GM19455 (cell line): ENCODE measurements around the gene NAV2.

Source experiments
- ATAC-seq: cut with Tn5 transposase; IDR thresholded peaks from one replicate; pipeline ENCODE4 v1.9.1; 2021; ENCODE audit not compliant: unreplicated experiment

NAV2 gene

GRCh38 chr11:19714387-19715363, 2.0 kb downstream of the NAV2 start:
- no peak for ATAC-seq

GRCh38 chr11:19715373-19715772, 2.7 kb downstream of the NAV2 start:
- no peak for ATAC-seq

DNA sequence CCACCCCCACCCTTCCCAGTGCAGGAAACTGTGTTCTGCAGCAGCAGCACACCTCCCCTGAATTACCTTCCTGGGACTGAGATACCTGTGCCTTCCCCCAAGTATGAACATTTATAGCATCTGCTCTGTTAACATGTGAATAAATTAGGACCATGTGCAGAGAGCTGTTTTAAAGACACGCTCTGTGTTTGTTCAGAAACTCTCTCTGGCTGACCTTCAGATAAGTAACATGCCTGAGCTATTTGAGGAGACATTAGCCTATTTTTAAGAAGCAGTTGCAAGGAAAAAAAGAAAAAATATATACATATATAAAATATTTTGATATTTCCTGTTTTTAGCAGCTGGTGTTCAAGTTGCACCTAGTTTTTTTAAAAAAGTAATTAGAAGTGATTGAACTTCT, 5.4 kb downstream of the NAV2 start:
- ATAC-seq = no peak

GRCh38 chr11:19718951-19719350, 6.3 kb downstream of the NAV2 start:
- ATAC-seq = no peak

DNA sequence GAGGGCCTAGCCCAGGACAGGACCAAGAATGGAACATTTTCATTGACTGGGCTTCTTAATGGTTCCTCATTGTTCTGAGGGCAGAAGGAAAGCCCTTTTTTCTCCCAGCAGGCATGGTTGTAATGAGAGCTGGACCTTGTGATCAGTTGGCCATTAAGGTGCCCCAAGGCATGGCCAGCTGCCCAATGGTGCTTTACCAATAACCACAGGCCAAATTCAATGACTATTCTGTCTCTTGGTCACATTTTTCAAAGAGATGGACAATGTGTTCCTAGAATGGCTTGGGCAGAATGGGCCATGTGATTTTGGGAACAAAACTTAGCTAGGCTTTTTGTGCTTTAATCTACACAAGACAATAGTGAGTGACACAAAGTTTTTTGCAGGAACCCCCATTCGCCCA, 7.3 kb downstream of the NAV2 start:
- ATAC-seq = no peak

GRCh38 chr11:19721176-19721575, 8.5 kb downstream of the NAV2 start:
- ATAC-seq = no peak

GRCh38 chr11:19722702-19723101, 10.1 kb downstream of the NAV2 start:
- no peak for ATAC-seq

DNA sequence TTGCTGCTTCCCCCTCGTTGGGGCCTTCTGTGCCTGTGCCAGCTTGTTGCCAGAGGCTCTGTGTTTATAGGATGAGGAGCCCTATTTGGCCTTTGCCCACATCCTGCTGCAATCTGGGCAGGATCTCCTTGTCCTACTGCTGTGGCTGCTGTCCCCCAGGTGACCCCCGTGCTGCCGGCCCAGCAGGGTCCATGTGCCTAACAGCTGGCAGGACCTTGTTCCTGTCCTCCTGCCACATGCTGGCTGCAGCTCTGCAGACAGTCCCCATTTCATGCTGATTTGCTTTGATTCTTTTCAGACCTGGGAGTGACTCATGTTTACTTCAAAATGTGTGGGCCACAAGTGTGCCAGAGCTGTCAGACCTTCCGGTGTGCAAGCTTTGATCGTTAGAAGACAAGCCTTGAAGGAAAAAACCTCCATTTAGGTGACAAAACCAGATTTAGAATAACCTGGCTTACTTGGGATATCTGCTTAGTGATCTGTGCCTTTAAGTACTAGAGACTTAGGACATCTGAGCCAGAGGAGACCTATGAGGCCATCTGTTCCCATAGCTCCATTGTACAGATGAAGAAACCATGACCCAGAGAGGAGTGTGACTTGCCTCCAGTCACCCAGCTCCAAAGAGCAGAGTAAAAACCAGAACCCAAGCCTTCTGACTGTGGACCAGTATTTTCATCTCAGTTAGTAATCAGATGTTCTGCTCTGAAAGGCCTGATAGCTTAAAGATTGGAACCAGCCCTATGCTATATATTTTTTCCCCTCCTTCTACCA, 11.1 kb downstream of the NAV2 start:
- no peak for ATAC-seq

GRCh38 chr11:19724765-19725164, 12.1 kb downstream of the NAV2 start:
- no peak for ATAC-seq

DNA sequence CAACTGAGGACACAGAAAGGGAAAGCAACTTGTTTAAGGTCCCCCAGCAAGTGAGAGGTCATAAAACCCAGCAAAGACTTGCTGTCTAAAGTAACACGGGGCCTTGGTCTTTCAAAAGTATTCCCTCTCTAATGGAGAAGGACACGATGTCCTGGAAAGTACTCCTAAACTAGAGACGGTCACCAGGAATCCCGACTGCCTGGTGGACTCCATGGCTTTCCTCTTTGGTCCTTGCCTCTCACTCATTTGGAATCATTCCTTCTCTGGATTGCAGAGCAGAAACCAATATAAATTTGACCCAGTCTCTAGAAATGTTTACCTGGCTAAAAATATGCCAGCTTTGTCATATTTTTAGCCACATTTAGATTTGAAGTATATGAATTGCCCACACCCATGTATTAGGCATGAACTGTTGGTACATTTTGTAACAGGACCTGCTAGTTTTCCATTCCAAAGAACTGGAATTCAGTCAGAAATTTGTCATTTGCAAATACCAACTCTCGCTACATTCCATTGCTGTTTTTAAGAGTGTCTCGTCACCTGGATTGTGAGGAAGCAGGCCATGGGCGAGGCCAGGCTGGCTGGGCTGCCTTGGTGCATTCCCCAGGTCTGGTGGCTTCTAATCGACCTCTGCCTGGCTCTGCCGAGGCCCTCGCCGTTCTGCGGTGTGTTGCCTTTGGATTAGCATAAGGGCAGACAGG, 12.9 kb downstream of the NAV2 start:
- no peak for ATAC-seq

DNA sequence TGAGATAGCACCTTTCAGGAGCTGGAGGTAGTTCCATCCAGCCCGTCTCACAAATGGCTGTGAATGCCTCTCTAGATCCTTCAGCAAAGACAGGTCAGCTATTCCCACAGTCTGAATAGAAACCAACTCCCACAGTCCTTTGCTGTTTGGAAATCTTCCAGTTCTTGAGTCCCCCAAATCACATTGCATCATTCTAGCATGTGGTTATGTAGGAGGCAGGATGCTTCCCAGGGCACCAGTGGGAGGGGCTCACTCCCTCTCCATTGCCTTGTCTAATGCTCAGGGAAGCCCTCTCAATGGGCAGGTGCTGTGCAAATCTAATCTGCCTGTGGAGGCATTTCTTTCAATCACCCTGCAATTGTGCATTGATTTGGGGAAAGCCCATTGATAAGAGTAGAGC, 14.6 kb downstream of the NAV2 start:
- no peak for ATAC-seq

DNA sequence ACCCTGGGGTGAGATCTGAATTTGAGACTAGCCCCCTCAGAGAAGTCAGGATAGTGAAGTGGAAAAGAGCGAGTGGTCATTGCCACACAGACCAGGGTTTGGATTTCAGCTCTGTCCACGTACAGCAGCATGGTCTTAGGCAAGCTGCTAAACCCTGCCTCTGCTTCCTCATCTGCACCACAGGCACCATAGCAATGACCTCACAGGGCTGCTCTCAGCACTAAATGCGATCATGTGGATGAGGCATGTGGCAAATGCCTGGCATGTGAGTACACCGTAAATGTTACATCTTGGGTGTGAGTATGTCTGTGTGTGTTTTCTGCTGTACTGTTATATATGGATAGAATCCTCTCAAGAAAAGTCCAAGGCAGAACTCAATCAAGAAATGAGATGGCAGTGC, 15.8 kb downstream of the NAV2 start:
- no peak for ATAC-seq

DNA sequence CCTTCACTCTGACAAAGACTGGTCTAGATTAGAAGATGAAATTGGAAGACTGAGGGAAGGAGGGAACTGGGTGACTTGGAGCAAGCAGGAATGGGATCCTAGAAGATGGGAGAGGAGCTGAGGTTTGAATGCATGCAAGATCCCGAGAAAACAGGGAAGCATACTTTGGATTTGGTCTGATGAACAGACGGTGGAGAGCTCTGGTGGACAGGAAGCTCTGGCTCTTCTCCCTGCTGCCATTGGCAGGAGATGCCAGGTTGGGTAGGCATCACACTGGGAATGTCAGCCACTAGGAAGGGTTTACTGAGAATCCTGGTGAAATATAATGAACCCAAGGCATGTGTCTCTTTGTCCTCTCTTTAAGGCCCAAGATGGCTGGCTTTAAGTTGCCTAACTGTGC, 16.5 kb downstream of the NAV2 start:
- ATAC-seq = no peak

- no peak for ATAC-seq
Measured at GRCh38 chr11:19730373-19730772, 17.7 kb downstream of the NAV2 start.

- no peak for ATAC-seq
Measured at GRCh38 chr11:19734171-19734570, 21.5 kb downstream of the NAV2 start.

- ATAC-seq = no peak
Measured at GRCh38 chr11:19735157-19735908, 22.7 kb downstream of the NAV2 start.

GRCh38 chr11:19735909-19736498, 23.4 kb downstream of the NAV2 start:
- ATAC-seq = no peak

GRCh38 chr11:19736831-19737230, 24.2 kb downstream of the NAV2 start:
- ATAC-seq = no peak

DNA sequence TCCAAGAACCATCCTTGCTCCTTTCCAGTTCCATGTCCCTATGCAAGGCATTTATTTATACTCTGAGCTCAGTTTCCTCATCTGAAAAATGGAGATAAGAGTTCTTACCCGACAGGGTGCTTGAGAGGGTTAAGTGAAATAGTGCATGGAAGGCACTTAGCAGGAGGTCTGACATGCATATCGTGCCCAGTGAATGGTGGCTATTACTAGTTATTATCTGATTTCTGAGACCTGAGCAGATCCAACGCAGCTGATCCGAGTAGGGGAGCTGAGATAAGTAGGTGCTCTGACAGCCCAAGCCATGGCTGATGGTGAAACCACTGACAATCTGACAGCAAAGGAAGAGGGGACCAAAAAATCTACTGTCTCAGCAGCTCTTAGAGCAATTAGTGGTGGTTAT, 24.9 kb downstream of the NAV2 start:
- no peak for ATAC-seq

DNA sequence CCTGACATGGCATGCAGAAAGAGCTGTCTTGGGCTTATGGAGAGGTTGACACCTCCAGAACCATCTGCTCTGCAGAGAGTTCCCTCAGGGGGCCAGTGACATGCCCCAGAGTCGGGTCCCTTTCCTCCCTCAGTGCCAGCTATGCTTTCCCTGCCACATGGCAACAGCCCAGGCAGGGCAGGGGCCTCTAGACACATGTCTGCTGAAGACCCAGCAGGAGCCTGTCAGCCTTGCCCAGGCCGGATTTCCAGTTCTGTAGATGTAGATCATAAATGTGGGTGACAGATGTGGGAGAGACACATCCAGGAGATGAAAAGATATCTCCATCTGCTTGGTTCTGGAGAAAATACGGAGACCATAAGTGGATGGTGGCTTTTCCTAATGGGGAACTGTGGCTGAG, 25.5 kb downstream of the NAV2 start:
- ATAC-seq = no peak
